ENCODE results near the gene FGF18. TPM values are rescaled to one million over a fixed set of nuclear protein-coding genes. Genes with fewer than 3 reads are reported as not detected.

Gene FGF18
- total RNA-seq, 4 donors from 2014 or later: 0.66 to 0.91 (median 0.86) TPM; not detected in 1

DNA sequence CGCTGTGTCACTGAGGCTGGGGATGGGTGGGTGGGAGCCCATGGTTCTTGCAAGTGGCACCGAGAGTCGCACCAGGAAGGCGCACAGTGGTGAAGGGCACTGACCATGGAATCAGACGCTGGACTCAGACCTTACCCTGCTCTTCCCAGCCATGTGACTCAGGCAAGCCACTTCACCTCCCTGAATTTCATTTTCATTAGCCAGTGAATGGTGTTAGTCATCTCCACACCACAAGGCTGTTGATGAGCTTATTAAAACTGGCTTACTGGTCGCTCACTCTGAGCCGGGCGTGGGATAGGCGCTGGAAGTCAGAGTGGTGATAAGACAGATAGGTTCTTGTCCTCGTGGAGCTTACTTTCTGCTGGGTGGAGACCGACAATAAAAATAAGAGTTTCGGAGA is 25.1 kb downstream of the FGF18 start:
- intact Hi-C loops (cut with DNase I): no loop called here
- TF ChIP-seq POLR2AphosphoS5 (IDR thresholded peaks at IDR 0.05) (no peak), EP300 (IDR thresholded peaks at IDR 0.05) (no peak), POLR2A (IDR thresholded peaks at IDR 0.05; ENCODE audit: low read depth) (no peak)
- TF ChIP-seq, protein P1, sequence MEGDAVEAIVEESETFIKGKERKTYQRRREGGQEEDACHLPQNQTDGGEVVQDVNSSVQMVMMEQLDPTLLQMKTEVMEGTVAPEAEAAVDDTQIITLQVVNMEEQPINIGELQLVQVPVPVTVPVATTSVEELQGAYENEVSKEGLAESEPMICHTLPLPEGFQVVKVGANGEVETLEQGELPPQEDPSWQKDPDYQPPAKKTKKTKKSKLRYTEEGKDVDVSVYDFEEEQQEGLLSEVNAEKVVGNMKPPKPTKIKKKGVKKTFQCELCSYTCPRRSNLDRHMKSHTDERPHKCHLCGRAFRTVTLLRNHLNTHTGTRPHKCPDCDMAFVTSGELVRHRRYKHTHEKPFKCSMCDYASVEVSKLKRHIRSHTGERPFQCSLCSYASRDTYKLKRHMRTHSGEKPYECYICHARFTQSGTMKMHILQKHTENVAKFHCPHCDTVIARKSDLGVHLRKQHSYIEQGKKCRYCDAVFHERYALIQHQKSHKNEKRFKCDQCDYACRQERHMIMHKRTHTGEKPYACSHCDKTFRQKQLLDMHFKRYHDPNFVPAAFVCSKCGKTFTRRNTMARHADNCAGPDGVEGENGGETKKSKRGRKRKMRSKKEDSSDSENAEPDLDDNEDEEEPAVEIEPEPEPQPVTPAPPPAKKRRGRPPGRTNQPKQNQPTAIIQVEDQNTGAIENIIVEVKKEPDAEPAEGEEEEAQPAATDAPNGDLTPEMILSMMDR (IDR thresholded peaks at IDR 0.05): no peak

DNA sequence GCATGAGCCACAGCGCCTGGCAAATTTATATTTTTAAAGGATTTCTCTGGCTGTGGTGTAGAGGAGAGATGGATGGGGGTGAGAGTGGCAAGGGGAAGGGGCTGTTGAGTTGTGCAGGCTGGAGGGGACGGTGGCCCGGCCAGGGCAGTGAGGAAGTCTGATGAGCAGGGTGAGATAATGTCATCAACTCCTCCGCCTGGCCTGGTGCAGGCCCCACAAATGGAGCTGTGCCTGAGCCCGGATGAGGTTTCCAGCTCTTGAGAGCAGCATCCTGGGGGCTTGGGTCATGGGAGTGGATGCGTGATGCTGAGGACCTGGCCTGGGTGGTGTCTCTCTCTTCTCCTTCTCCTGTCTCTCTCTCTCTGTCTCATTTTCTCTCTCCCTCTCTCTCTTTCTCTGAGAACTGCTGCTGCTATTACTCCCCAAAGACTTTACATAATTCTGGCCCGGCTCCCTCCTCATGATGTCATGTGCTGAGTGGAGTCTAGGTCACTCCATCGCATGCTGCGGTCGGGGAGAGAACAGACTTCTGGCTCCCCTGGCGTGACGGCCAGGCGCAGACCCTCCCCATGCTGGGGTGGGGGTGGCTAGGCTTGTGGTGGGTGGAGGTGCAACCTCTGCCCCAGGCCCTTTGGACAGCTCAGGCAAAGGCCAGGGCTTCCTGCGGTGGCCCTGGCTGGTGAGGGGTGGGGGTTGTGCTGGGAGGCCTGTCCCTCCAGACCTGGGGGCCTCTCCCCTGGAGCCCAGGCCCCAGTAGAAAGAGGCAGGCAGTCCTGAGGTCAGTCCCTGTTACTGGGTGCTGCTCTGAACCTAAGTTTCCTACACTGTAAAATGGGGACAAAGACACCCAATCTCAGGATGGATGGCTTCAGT is 26.4 kb downstream of the FGF18 start:
- H3K27me3 ChIP-seq: peaks cover 0 to 10% (median 0%) of the 10 kb centered on the region in 4 donors
- peaks cover 13 to 21% (median 17%) of the 10 kb centered on the region in 4 donors for H3K4me1 ChIP-seq
- TF ChIP-seq, protein P1 (IDR thresholded peaks at IDR 0.05): no peak
- TF ChIP-seq EP300 (IDR thresholded peaks at IDR 0.05) (no peak), POLR2AphosphoS5 (IDR thresholded peaks at IDR 0.05) (no peak), POLR2A (IDR thresholded peaks at IDR 0.05; ENCODE audit: low read depth) (no peak)
- H3K4me3 ChIP-seq: no peak overlapping the region
- DNase-seq (ENCODE audit: extremely low spot score): no peak
- intact Hi-C loops (cut with DNase I): no loop called here
- WGBS: 63% methylated on average over 13 of the region's 14 CpGs
- H3K9me3 ChIP-seq: no peaks in the 10 kb centered on the region
- no peaks in the 10 kb centered on the region for H3K36me3 ChIP-seq
- no peak overlapping the region for H3K27ac ChIP-seq (replicated peaks in 1 of 4)

More for the DNA sequence above, 25.1 kb downstream of the FGF18 start:
- 93% methylated on average over 12 of the region's 12 CpGs for WGBS
- H3K4me3 ChIP-seq: no peak overlapping the region
- no peaks in the 10 kb centered on the region for H3K9me3 ChIP-seq
- DNase-seq (ENCODE audit: extremely low spot score): no peak
- no peak overlapping the region for H3K27ac ChIP-seq (replicated peaks in 1 of 4)
- H3K36me3 ChIP-seq: no peaks in the 10 kb centered on the region
- H3K4me1 ChIP-seq: peaks cover 6 to 24% (median 9%) of the 10 kb centered on the region in 4 donors
- H3K27me3 ChIP-seq: no peaks in the 10 kb centered on the region

DNA sequence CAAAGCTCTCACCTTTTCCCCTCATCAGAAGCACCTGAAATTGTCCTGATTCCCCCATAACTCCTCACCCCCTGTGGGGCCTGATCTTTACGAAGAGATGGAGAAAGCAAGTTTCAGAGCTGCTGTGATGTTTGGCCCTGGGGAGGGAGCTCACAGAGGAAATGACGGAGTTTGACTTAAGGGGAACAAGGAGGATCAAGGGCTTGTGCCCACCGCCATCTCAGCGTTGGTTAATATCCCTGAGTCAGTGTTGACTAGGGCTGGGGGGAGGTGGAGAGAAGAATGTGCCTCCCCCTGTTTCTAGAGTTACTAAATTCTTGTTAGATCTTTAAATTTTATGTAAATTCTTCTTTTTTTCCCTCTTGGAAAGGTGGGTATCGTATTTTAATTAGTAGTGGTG is 27.8 kb downstream of the FGF18 start:
- intact Hi-C loops (cut with DNase I): no loop called here
- DNase-seq (ENCODE audit: extremely low spot score): no peak
- H3K9me3 ChIP-seq: no peaks in the 10 kb centered on the region
- H3K27ac ChIP-seq (replicated peaks in 1 of 4): no peak overlapping the region
- TF ChIP-seq, protein P1 (IDR thresholded peaks at IDR 0.05): no peak
- TF ChIP-seq POLR2AphosphoS5 (IDR thresholded peaks at IDR 0.05) (no peak), EP300 (IDR thresholded peaks at IDR 0.05) (no peak), POLR2A (IDR thresholded peaks at IDR 0.05; ENCODE audit: low read depth) (no peak)
- no peaks in the 10 kb centered on the region for H3K36me3 ChIP-seq
- H3K27me3 ChIP-seq: peaks cover 0 to 22% (median 0%) of the 10 kb centered on the region in 4 donors
- H3K4me3 ChIP-seq: no peak overlapping the region
- 92% methylated on average over 5 of the region's 5 CpGs for WGBS
- H3K4me1 ChIP-seq: peaks cover 13 to 29% (median 25%) of the 10 kb centered on the region in 4 donors

DNA sequence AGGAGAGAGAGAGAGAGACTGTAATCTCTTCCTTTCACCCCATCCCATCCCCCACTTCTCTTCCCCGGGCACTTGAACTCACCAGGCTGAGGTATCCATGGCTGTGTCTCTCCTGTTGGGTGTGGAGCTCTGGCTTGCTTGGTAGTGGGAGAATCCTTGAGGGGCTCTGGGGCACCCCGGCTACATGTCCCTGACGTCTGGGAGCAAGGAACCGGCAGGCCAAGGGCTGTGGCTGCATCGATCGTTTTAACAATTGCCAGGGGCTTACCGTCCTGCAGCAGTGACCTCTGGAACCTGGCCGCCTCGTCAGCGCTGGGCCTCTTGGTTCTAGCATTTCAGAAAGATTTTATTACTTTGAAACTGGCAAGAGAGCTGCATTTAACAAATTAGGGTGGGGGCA is 30.0 kb downstream of the FGF18 start:
- Histone ChIP-seq H3K9me3 (no peaks in the 10 kb centered on the region), H3K27ac (replicated peaks in 1 of 4) (no peak overlapping the region), H3K27me3 (peaks cover 0 to 25% (median 0%) of the 10 kb centered on the region in 4 donors), H3K36me3 (no peaks in the 10 kb centered on the region), H3K4me1 (peaks cover 9 to 29% (median 25%) of the 10 kb centered on the region in 4 donors), H3K4me3 (no peak overlapping the region)
- whole genome bisulfite sequencing: 93% methylated on average over 10 of the region's 10 CpGs
- DNase-seq (ENCODE audit: extremely low spot score): no peak
- intact Hi-C loops (cut with DNase I): no loop called here
- TF ChIP-seq POLR2A (IDR thresholded peaks at IDR 0.05; ENCODE audit: low read depth) (no peak), POLR2AphosphoS5 (IDR thresholded peaks at IDR 0.05) (no peak)
- TF ChIP-seq, protein P1 (IDR thresholded peaks at IDR 0.05): no peak
